NT2/D1 (cell line): Measurements from ENCODE around the gene TTC34.

ENCODE experiments used
- DNase-seq: peaks from one replicate; pipeline ENCODE4 v3.0.0-alpha.2; 2011; ENCODE audit warnings: low read depth, low spot score
- H3K27me3 ChIP-seq: 2 replicates; pipeline ENCODE4 v1.6.0; 2011; ENCODE audit warnings: mild to moderate bottlenecking; ENCODE audit not compliant: insufficient read length, insufficient read depth
- H3K36me3 ChIP-seq: 2 replicates; pipeline ENCODE4 v1.6.1; 2011; ENCODE audit warnings: mild to moderate bottlenecking, low read length, mixed read lengths; ENCODE audit not compliant: insufficient read depth, insufficient read length
- H3K4me1 ChIP-seq: 2 replicates; pipeline ENCODE4 v1.5.1; 2011; ENCODE audit not compliant: insufficient read depth, insufficient read length
- H3K4me3 ChIP-seq: 2 replicates; pipeline ENCODE4 v1.5.1; 2011; ENCODE audit warnings: low read depth; ENCODE audit not compliant: insufficient read length
- H3K9ac ChIP-seq: 2 replicates; pipeline ENCODE4 v1.6.0; 2011; ENCODE audit warnings: low read depth; ENCODE audit not compliant: insufficient read length
- H3K9me3 ChIP-seq: 2 replicates; pipeline ENCODE4 v1.5.1; 2011; ENCODE audit warnings: mild to moderate bottlenecking, low read length; ENCODE audit not compliant: insufficient read depth
- SUZ12 ChIP-seq: IDR thresholded peaks from 2 replicates; pipeline ENCODE4 v1.6.1; 2011; ENCODE audit not compliant: insufficient read length, insufficient read depth; ENCODE audit errors: extremely low read depth
- YY1 ChIP-seq: IDR thresholded peaks from 2 replicates; pipeline ENCODE4 v1.6.1; 2011; ENCODE audit not compliant: insufficient read length, insufficient read depth
- ZNF274 ChIP-seq: IDR thresholded peaks from 2 replicates; pipeline ENCODE4 v1.6.1; 2011; ENCODE audit warnings: mild to moderate bottlenecking, low read depth, low read length

The TTC34 gene

GRCh38 chr1:2785631-2786328 is 15.7 kb downstream of the TTC34 start:
- H3K4me3 ChIP-seq: no peak overlapping the region

GRCh38 chr1:2784854-2785630 is 16.5 kb downstream of the TTC34 start:
- Histone ChIP-seq H3K27me3 (no peaks in the 10 kb centered on the region), H3K9ac (no peak overlapping the region), H3K36me3 (no peaks in the 10 kb centered on the region), H3K4me3 (no peak overlapping the region), H3K4me1 (peaks cover 5% of the 10 kb centered on the region), H3K9me3 (peaks cover 15% of the 10 kb centered on the region)
- no peak for TF ChIP-seq ZNF274
- no peak for TF ChIP-seq SUZ12
- no peak for TF ChIP-seq YY1
- no peak for DNase-seq

More at GRCh38 chr1:2785631-2786328, 15.7 kb downstream of the TTC34 start:
- peaks cover 9% of the 10 kb centered on the region for H3K9me3 ChIP-seq
- no peak for DNase-seq
- TF ChIP-seq ZNF274: no peak
- TF ChIP-seq YY1: no peak
- no peak for TF ChIP-seq SUZ12
- peaks cover 8% of the 10 kb centered on the region for H3K4me1 ChIP-seq
- no peaks in the 10 kb centered on the region for H3K36me3 ChIP-seq
- H3K27me3 ChIP-seq: peaks cover 7% of the 10 kb centered on the region
- H3K9ac ChIP-seq: no peak overlapping the region

DNA sequence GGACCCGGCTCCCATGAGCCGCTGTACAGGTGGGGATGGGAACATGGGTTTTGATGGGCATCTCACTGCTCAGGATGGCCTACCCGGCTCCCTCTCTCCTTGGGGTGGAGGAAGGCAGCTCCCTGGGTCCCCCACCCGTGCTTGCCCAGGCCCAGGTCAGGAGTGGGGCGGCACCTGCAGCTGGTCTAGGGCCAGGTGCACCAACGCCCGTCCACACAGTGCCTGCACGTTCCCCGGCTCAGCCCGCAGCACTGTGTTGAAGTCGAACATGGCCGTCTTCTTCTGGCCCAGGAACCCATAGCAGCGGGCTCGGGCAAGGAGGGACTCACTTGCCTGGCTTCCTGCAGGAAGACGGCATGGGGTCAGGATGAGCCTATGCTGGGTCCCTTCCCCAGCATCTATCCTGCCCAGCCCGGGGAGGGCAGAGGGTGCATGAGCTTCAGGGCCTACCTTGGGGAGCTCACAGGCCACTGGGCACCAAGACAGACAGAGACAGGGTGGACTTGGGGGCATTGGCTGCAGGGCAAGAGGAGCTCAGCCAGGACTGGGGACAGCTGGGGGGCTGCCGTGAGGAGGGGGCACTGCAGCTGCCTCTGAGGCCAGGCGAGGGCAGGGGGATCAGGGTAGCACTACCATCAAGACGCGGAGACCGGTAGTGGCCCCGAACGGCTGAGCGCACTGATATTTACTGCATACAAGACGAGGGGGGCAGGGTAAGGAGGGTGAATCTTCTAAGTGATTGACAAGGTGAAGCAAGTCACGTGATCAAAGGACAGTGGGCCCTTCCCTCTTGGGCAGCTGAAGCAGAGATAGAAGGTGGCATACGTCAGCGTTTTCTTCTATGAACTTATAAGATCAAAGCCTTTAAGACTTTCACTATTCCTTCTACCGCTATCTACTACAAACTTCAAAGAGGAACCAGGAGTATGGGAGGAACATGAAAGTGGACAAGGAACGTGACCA is 17.8 kb downstream of the TTC34 start:
- no peak overlapping the region for H3K4me3 ChIP-seq
- TF ChIP-seq YY1 (no peak), SUZ12 (no peak), ZNF274 (no peak)
- no peak overlapping the region for H3K9ac ChIP-seq
- no peak for DNase-seq
- no peaks in the 10 kb centered on the region for H3K36me3 ChIP-seq
- peaks cover 3% of the 10 kb centered on the region for H3K27me3 ChIP-seq
- peaks cover 5% of the 10 kb centered on the region for H3K4me1 ChIP-seq
- peaks cover 15% of the 10 kb centered on the region for H3K9me3 ChIP-seq

DNA sequence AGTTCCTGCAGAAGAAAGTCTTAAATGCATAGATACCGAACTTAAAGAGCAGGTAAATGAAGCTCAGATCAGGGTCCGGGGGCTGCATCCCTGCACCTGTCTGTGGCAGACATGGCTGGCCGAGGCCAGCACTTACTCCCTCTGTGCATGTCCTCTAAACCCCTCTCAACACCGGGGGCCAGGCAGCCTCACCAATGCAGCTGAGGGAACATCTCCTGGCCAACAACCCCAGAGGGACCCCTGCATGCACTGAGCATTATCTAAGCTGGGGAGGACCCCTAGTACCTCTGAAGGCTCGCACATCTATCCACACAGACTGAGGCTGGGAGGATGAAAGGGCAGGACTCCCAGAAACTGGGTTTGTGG is 18.4 kb downstream of the TTC34 start:
- Histone ChIP-seq H3K9me3 (peaks cover 15% of the 10 kb centered on the region), H3K4me3 (no peak overlapping the region), H3K36me3 (no peaks in the 10 kb centered on the region), H3K27me3 (peaks cover 4% of the 10 kb centered on the region), H3K4me1 (peaks cover under 1% of the 10 kb centered on the region), H3K9ac (no peak overlapping the region)
- TF ChIP-seq ZNF274: no peak
- no peak for TF ChIP-seq YY1
- TF ChIP-seq SUZ12: no peak
- DNase-seq: no peak

DNA sequence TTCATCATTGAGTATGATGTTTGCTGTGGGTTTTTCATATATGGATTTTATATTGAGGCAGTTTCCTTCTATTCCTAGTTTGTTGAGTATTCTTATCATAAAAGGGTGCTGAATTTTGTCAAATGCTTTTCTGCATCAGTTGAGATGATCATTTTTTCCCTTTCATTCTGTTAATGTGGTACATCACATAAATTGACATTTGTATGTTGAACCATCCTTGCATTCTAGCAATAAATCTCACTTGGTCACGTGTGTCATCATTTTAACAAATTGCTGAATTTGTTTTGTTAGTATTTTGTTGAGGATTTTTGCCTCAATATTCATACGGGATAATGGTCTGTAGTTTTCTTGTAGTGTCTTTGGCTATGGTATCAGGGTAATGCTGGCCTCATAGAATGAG is 19.9 kb downstream of the TTC34 start:
- H3K9me3 ChIP-seq: peaks cover 15% of the 10 kb centered on the region
- no peak for DNase-seq
- H3K9ac ChIP-seq: no peak overlapping the region
- TF ChIP-seq SUZ12 (no peak), ZNF274 (no peak), YY1 (no peak)
- peaks cover 7% of the 10 kb centered on the region for H3K27me3 ChIP-seq
- H3K4me3 ChIP-seq: no peak overlapping the region
- H3K4me1 ChIP-seq: peaks cover 4% of the 10 kb centered on the region
- no peaks in the 10 kb centered on the region for H3K36me3 ChIP-seq

GRCh38 chr1:2778220-2778592 is 23.3 kb downstream of the TTC34 start:
- Histone ChIP-seq H3K36me3 (no peaks in the 10 kb centered on the region), H3K4me3 (no peak overlapping the region), H3K4me1 (peaks cover 4% of the 10 kb centered on the region), H3K9me3 (peaks cover 15% of the 10 kb centered on the region), H3K9ac (no peak overlapping the region), H3K27me3 (peaks cover 18% of the 10 kb centered on the region)
- no peak for TF ChIP-seq YY1
- DNase-seq: no peak
